TTC549 (cell line): ENCODE results near the gene TTLL1.
"Not testable (repeated sequence)": the region's sequence is repeated elsewhere in the genome, so short reads cannot be mapped to it uniquely, and the experiment has no call there.

Source experiments
- FAIRE-seq: peaks from 2 replicates; lab custom pipeline; 2012; peaks lifted over from hg19 to GRCh38; lab: Jason Lieb, UNC

Gene TTLL1

DNA sequence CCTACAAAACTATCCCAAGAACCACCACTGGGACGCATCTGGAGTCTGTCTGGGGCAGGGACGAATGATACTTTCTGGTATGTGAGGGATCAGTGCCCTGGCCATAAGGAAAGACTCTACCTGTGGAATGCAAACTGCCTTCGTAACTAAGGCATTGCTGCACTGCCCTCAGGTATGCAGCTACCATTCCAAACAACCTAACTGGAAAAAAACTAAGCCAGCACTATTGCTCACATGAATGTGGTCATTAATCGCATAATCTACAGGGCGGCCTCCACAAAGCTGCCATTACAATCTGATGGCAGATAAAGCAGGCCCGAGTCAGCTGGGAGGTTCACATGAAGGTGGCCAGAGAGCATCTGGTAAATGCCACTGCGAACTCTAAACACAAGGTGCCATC is 78.1 kb downstream of the TTLL1 start:
- FAIRE-seq, result no peak

DNA sequence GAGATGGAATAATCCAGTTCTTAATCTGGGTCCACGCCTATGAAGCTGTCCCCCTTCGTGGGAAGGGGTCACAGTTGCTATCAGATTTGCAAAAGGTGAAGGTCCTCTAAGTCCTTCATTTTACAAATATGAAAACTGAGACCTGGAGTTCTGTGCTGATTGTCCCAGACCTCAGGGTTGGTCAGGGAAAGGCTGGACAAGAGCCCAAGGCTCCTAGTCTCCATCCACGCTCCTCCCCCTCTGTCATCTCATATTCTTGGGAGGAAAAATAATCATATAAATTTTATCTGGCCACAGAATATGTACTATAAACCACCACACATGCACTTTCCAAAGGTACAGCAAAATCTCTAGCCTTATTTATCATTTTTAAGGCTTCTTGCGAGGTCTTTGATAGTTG is 79.7 kb downstream of the TTLL1 start:
- FAIRE-seq, result no peak

DNA sequence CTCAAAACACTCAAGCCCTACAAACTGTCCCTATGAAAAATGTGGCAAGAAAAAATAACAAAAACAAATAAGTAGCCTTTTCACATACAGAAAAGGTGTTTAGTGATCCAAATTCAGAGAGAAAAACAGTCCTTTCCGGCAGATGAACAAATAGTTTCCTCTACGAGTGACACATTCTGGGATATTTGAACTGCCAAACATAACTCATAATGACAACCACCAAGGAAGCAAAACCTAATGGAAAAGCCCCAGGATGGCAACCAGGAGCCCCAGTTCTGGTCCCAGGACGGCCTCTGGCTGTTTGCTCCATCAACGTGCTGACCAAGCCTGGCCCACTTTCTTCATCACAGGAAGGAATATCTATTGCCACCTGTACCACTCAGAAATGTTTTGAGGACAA is 80.3 kb downstream of the TTLL1 start:
- FAIRE-seq, result no peak

DNA sequence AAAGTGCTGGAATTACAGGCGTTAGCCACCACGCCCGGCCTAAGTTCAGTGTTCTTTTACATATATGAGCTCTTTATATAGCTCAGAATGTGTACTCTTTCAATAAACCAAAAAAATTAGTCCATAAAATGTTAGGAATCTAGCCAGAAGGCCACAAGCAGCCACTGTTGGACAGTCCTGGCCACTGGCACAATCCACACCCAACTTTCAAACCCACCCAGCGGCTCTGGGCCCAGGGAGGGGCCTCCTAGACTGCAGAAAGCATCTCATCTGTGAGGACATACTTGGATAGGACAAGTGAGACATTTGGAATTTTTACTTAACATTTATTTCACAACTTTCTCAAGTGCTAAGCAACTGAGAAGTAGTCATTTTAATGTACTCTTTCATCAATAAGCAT is 80.7 kb downstream of the TTLL1 start:
- no peak for FAIRE-seq

DNA sequence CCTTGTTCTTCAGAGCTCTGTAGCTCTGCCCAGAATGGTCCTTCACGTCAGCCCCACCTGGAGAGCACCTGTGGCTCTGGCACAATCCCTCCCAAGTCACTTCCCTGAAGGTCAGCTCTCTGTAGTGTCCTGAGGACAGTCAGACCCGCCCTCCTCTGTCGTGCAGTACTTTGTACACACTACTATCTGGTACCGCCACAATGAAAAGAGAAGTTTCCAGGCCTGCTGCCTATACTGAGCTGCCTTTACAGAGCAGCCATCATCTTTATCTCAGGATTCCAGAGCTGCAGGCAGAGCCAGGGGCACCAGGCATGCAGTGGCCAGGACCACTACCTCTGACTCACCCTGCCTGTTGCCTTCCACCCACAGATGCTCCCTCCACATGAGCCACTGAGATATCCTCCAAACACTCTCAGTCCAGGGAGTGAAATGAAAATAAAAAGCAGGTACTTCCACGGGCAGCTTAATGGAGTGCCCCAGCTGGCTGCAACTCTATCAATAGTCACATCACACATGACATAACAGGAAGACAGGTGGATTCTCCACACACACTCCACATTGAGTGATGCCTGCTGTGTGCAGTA is 81.6 kb downstream of the TTLL1 start:
- no peak for FAIRE-seq

DNA sequence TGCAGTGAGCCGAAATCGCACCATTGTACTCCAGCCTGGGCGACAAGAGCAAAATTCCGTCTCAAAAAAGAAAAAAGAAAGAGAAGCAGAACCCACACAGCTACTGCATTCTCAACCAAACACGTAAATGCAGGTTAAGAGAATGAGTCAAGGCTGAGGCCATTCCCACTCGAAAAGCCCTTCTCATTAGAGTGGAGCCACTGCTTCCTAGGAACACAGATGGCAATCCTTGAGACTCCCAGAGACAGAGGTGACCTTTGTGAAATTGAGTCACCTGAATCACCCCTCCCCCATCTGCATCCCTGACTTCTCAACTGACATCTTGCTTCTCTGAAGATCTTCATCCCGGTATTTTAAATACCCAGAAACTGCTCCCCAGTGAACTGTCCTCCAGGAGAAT is 82.4 kb downstream of the TTLL1 start:
- no peak for FAIRE-seq

DNA sequence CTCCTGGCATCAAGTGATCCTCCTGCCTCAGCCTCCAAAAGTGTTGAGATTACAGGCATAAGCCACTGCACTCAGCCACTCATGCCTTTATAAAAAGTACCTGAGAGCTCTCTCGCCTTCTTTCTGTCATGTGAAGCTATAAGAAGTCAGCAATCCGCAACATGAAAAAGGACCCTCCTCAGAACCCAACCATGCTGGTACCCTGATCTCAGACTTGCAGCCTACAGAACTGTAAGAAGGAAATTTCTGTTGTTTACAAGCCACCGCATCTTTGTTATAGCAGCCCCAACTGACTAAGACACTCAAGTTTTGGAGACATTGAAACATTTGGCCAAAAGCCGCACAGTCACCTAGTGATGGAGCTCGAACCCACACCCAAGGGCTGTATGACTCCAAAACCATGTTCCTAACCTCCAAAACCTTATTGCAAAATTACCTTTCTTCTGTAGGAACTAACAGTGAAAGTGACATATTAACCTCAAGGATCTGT is 83.1 kb downstream of the TTLL1 start:
- FAIRE-seq, result no peak

DNA sequence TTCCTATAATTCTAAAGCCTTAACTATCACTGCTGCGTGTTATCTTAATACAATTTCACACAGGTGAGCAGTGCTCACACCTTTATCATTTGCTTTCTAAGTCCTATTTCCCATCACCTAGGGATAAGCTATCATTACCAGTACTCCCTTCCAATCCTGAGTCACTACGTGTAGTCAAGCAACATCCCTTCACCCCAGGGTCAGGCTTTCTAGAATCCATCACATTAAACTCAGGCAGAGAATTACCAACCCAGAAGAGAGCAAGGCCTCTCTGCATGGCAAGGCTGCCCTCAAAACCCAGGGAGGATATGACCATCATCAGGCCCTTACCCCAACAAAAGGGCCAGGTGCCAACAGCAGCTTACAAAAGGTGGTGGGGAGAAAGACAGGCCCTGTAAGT is 84.1 kb downstream of the TTLL1 start:
- no peak for FAIRE-seq

DNA sequence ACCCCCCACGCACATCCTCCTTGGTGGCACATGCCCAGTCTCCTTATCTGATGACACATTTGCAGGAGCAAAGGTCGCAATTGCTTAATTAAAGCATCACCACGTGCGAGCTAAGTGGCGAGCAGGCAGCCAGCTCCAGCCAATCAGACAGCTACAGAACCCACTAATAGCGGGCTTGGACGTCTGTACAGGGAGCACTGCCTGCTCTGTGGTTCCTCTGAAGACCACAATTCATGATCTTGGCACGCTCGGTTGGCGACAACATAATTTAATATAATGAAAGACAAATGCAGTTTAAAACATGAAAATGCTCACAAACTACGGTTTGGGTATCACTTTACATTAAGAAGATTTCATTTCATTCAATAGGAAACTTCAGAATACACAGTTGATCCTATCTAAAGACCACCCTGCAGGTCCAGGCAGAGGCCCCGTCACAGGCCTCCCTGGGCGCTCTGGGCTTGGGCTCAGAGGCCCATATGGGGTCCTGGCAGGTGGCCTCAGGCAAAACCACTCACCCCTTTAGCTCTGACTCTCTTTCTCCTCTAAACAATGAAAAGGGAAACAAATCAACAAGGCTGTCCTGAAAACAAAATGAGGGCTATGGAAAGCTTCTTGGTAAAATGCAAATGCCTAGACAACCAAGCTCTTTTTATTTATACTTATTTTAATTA is 84.7 kb downstream of the TTLL1 start:
- FAIRE-seq, result no peak

DNA sequence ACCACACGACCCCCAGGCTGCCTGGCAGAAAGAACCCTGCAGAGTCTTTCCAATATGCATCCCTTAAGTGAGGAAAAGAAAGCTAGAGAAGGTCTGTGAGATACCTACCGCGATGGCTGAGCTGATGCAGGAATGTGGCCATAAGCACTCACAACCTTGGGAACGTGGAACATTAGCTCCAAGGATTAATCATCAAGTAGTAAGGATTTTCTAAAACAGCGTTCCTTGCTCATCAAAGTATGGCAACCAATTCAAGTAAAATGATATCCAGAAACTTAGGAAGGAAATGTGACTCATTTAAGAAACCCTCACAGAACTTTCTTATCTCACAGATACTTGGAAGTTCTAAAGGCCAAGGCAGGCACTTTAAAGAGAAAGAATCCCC is 87.0 kb downstream of the TTLL1 start:
- FAIRE-seq, result no peak

DNA sequence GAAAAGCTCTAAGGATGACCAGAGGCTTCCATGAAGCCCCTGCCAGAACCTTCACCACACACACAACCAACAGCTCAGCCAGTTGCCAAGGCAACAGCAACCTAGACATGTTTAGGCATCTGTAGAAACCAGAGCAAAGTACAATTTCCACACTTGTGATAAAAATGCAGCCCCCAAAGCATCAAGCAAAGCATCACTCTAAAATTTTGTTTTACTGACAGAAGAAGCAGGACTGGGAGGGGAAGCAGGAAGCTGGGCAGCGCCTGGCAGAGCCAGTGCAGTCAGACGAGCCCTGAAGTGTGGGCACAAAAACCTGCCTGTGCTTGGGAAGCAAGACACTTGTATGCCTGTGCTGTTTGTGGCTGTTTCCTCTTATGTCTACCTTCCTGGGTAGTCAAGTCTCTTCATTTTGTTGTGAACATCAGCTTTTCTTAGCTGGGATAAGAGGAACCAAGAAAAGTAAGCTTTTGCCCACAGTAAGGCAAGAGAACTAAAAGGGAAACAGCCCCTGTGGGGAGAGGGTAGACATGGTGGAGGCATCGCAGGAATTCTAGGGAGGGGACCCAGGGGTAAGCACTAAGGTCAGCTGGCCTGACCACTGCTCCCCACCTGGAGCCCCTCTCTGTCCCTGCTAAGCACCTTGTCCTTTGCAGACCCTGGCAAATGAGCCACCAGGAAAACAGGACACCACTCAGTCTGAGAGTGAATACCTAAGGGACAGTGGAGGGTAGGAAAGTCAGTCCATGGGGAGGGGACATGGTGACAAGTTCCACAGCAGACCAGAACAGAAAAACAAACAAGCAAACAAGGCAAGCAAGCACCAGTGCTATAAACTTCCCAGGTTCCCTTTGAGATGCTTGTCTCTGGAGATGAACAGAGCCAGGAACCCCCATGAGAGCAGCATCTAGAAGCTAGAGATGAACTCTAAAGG is 87.7 kb downstream of the TTLL1 start:
- no peak for FAIRE-seq

DNA sequence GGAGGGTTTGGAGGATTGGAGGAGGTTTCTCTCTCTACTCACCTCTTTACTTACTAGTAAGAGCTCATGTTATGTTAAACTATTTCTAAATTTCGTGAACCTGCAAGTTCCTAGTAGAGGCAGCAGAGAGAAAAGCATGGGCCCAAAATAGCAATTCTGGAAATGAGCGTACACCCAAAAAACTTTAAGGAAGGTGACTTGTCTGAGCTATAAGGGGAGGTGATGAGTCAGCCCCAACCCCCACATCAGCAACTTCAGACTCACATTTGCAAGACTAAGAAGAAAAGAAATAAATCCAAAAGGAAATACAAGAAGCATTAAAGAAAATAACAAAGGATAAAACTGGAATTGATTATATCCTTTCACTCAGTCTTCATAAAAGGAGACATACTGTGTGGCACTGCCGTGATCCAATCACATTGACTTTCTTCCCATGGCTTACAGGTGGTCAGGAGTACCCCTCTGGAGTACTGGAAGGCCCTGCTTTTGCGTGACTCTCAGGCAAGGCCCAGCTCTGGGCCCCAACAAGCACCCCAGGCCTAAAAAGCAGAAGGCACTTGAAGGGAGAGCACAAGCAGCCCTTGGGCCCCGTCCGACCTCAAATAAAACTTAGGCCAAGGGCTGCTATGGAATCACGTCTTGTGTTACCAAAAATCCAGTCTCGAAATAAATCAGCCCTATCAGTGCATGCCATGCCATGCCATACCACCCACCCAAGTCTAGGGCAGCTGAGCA is 88.6 kb downstream of the TTLL1 start:
- no peak for FAIRE-seq

DNA sequence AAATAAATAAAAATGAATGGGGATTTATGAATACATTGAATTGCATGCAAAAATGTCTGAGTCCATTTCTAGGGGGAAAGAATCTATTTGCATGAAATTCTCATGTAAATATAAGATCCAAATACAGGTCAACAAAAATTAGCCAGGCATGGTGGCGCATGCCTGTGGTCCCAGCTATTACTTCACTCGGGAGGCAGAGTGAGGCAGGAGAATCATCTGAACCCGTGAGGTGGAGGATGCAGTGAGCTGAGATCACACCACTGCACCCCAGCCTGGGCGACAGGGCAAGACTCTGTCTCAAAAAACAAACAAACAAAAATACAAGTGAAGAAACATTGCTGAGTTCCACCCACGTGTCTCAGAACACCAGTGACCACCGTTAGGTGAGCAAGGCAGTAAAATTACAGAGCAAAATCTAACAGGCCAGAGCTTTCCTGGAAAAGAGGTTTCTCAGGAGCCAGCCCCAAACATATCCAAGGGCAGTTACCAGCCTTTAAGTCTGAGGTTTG is 91.6 kb downstream of the TTLL1 start:
- FAIRE-seq, result no peak

DNA sequence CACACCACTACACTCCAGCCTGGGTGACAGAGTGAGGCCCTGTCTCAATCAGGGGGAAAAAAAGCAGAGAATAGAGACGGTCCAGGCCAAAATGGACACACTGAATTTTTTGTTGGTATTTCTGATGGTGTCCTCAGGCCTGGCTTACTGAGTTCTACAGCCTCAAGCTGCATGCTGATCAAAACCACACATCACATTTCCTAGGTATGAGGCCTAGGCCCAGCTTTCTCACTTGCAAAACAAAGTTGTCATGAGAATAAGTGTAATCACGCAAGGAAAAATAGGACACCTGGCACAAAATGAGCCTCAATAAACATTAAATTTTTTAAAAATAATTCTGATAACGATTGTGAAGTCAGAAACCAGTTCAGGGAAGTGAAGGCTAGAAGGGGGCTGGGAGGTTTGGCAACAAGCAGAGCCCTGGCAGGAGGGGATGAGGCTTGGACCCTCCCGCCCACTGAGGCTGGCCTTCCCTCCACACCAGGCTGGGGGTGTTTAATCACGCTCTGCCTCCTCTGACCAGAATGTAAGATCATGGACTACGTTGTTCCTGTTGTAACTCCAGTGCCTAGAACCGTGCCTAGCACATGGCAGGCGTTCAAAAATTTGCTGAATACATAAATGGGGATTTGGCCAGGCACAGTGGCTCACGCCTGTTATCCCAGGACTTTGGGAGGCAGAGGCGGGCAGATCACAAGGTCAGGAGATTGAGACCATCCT is 92.4 kb downstream of the TTLL1 start:
- FAIRE-seq, result no peak

DNA sequence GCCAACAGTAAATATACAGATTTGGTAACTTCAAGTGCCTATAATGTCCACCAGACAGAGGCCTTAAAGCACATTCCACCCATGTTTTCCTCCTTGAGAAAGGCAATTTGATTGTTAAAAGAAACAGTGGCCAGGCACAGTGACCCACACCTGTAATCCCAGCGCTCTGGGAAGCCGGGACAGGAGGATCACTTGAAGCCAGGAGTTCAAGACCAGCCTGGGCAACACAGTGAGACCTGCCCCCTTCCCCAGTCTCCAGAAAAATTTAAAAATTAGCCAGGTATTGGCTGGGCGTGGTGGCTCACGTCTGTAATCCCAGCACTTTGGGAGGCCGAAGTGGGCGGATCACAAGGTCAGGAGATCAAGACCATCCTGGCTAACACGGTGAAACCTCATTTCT is 93.5 kb downstream of the TTLL1 start:
- FAIRE-seq, result not testable (repeated sequence)

DNA sequence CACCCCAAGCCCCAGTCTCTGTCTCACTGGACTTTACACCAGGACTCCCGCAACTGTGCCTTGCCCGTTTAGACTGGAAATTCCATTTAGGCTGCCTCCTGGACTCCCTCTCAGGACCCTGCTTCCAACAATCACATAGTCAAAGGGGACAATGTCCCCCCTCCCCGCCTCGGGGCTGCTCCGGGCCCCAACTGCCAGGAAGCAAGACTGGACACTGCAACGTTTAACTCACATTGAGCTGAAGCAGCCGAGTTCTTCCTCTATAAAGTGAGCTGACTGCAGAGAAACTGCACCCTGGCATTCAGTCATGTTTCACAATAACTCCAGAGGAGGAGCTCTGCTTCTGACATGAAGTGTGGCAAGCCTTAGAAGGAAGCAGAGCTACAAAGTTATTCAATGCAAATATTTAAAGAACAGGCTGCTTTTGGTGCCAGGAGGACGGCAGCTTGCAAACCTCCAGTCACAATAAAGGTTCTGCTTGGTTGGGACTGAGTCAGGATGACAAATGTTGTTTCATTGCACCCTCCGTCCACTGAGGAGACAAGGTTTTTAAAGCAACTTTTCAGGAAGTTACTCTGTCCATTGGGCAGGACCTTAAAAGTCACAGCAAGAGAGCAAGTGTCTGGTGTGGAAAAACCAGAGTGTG is 94.2 kb downstream of the TTLL1 start:
- no peak for FAIRE-seq

DNA sequence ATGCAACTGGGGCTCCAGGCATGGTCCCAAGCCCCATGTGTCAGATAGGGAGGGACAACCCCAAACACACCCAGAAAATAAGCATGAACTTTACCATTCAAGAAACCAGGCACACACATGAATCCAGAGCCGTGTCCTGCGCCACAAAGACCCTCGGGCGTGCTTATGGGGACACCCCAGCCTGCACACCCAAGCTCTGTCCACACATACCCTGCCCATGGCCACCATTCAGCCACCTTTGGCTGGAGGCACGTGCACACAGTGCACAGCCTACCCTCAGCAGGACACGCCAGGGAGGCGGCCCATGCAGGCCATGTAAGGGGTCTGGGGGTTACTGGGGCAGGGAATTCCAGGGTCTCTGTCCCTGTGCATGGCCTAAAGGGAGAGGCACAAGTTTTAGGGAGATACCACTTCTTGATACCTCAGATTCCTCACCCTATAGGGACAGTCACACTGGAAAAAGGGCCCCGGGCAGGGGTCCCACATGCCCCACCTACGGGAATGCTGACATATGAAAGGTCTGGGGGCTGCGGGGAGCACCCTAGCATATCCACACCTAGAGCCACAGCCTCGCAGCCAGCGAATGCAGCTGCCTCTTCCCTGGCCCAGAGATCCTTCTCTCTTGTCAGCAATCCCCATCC is 94.8 kb downstream of the TTLL1 start:
- no peak for FAIRE-seq

DNA sequence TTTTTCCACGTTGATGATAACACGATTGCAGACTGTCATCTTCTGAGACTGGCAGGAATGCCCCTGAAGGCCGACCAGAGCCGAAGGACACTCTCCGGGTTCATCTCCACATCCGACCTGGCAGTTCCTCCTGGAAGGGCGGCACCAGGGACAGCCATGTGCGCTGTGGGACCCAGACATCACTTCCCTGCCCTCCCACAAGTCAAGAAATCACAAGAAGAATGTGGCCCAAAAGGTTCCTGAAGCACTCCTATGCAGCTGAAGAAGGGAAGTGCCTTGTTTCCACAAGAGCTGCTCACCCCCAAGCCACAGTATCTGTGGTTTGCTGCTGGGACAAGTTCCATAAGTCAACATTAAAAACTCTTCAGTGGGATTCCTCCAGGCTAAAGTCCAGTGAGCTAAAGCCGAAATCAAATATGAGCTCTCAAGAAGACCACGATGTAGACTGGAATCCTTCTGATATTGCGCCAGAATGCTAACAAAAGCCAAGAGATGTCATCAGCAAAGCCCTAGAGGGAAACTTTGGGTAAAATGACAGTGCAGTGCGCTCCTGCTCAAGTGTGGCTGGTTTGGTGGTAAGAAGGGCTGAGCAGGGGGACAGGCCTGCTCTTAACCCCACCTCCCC is 95.4 kb downstream of the TTLL1 start:
- no peak for FAIRE-seq

DNA sequence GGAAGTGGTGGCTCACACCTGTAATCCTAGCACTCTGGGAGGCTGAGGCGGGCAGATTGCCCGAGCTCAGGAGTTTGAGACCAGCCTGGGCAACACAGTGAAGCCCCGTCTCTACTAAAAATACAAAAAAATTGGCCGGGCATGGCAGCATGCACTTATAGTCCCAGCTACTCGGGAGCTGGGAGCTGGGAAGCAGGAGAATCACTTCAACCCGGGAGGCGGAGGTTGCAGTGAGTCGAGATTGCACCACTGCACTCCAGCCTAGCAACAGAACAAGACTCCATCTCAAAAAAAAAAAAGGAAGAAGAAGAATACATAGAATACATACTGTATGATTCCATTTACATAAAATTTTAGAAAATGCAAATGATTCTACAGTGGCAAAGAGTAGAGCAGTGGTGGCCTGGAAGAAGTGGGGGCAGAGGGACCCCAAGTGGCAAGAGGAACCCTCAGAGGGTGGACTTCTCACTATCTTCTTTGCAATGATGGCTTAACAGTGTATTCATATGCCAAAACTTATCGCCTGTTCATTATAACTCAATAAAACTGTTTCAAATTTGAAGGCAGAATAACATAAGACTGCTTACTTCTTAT is 96.2 kb downstream of the TTLL1 start:
- FAIRE-seq, result no peak

DNA sequence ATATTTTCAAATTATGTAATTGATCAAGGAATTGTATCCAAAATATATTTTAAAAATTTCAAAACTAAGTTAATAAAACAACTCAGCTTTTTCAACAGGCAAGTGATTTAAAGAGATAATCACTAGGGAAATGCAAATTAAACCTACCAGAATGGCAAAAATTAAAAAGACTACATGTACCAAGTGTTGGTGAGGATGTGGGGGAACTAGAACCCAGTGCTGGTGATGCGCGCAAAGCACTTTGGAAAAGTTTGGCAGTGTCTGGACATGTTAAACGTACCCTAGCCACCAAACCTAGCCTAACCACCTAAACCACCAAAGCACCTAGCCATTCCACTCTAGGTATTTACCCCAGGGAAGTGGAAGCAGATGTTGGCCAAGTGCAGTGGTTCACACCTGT is 97.1 kb downstream of the TTLL1 start:
- no peak for FAIRE-seq
